Measurements from ENCODE around the gene CDK19. TPM values are rescaled to one million over a fixed set of nuclear protein-coding genes. Genes with fewer than 3 reads are reported as not detected.

Gene CDK19
- total RNA-seq, 2 donors from 2014 or later = 16.8 to 20.8 TPM

DNA sequence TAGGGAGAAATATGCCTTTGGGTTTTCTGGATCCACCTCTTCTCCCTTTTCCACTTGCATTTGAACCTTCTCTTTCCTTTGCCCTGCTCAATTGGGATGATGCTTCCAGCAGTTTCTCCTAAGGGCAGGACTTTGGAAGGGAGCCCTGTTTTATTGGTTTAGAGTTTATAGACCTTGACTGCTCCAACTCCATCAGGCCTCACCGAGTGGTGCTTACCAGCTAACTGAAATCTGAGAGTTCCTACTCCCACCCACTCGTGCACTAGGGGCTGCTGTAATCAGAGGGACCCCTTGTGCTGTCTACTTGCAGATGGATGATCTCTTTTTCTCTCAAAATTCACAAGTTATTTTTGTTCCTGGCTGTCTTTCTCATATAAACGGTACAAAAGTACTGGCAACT, 217.5 kb downstream of the CDK19 start:
- H3K27ac ChIP-seq (ENCODE audit: low read depth, low read length) = no peak overlapping the region
- Mint-ChIP-seq H3K27ac (no peak overlapping the region), H3K36me3 (ENCODE audit: low read depth) (peaks cover 4% of the 10 kb centered on the region), H3K4me1 (peaks cover 11% of the 10 kb centered on the region), H3K9me3 (peaks cover 2% of the 10 kb centered on the region), H3K27me3 (ENCODE audit: insufficient read depth) (no peaks in the 10 kb centered on the region), H3K4me3 (no peak overlapping the region)
- DNase-seq = no peak
- H3K9ac ChIP-seq (ENCODE audit: extremely low read depth, low read length, poor library complexity, severe bottlenecking) = no peak overlapping the region
- no peaks in the 10 kb centered on the region for H3K36me3 ChIP-seq (ENCODE audit: control insufficient read depth, insufficient read depth, low read length)
- TF ChIP-seq CTCF (conservative IDR thresholded peaks at IDR 0.05) = no peak
- H3K27me3 ChIP-seq (ENCODE audit: control insufficient read depth, insufficient read depth, low read length, poor library complexity, severe bottlenecking) = no peaks in the 10 kb centered on the region
- WGBS, 2 experiments (ENCODE audit: insufficient coverage in 1 of 2, insufficient read length in 1 of 2) = 79 to 90% methylated on average over 2 to 3 of the region's 3 CpGs
- H3K4me1 ChIP-seq (ENCODE audit: control insufficient read depth, insufficient read depth, low read length) = no peaks in the 10 kb centered on the region
- no peak overlapping the region for H3K4me3 ChIP-seq (ENCODE audit: low read length)
- H3K9me3 ChIP-seq (ENCODE audit: control insufficient read depth, low read length) = peaks cover 4% of the 10 kb centered on the region

GRCh38 chr6:110596354-110596753, 218.9 kb downstream of the CDK19 start:
- peaks cover 4% of the 10 kb centered on the region for H3K9me3 ChIP-seq (ENCODE audit: control insufficient read depth, low read length)
- no peak overlapping the region for H3K4me3 Mint-ChIP-seq
- peaks cover 2% of the 10 kb centered on the region for H3K9me3 Mint-ChIP-seq
- H3K36me3 Mint-ChIP-seq (ENCODE audit: low read depth) = peaks cover 4% of the 10 kb centered on the region
- no peaks in the 10 kb centered on the region for H3K36me3 ChIP-seq (ENCODE audit: control insufficient read depth, insufficient read depth, low read length)
- no peaks in the 10 kb centered on the region for H3K4me1 ChIP-seq (ENCODE audit: control insufficient read depth, insufficient read depth, low read length)
- no peak overlapping the region for H3K27ac Mint-ChIP-seq
- no peak for DNase-seq
- H3K27ac ChIP-seq (ENCODE audit: low read depth, low read length) = no peak overlapping the region
- 78 to 82% methylated on average over 3 of the region's 3 CpGs for WGBS, 2 experiments (ENCODE audit: insufficient coverage in 1 of 2, insufficient read length in 1 of 2)
- peaks cover 13% of the 10 kb centered on the region for H3K4me1 Mint-ChIP-seq
- no peaks in the 10 kb centered on the region for H3K27me3 Mint-ChIP-seq (ENCODE audit: insufficient read depth)
- no peak overlapping the region for H3K4me3 ChIP-seq (ENCODE audit: low read length)
- H3K27me3 ChIP-seq (ENCODE audit: control insufficient read depth, insufficient read depth, low read length, poor library complexity, severe bottlenecking) = no peaks in the 10 kb centered on the region
- no peak for TF ChIP-seq CTCF (conservative IDR thresholded peaks at IDR 0.05)
- no peak overlapping the region for H3K9ac ChIP-seq (ENCODE audit: extremely low read depth, low read length, poor library complexity, severe bottlenecking)

DNA sequence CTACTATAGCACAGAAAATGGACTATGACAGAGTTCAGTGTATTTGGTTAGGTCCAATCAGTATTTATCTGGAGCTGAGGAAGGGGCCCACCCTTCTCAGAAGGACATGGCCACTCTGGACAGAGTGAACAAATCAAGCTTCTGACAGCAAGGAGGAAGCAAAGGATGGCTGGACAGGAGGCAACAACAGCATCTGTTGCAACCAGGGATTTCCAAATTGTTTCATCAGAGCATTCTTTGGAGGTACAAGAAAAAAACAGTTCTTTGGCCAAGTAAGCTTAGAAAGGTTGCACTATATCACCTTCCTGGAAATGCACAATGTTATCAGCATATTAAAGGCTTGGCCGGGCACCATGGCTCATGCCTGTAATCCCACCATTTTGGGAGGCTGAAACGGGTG, 220.2 kb downstream of the CDK19 start:
- DNase-seq = no peak
- Histone ChIP-seq H3K9ac (ENCODE audit: extremely low read depth, low read length, poor library complexity, severe bottlenecking) (no peak overlapping the region), H3K9me3 (ENCODE audit: control insufficient read depth, low read length) (peaks cover 4% of the 10 kb centered on the region), H3K27ac (ENCODE audit: low read depth, low read length) (no peak overlapping the region), H3K4me3 (ENCODE audit: low read length) (no peak overlapping the region), H3K27me3 (ENCODE audit: control insufficient read depth, insufficient read depth, low read length, poor library complexity, severe bottlenecking) (no peaks in the 10 kb centered on the region), H3K4me1 (ENCODE audit: control insufficient read depth, insufficient read depth, low read length) (no peaks in the 10 kb centered on the region), H3K36me3 (ENCODE audit: control insufficient read depth, insufficient read depth, low read length) (no peaks in the 10 kb centered on the region)
- Mint-ChIP-seq H3K27ac (no peak overlapping the region), H3K4me1 (peaks cover 13% of the 10 kb centered on the region), H3K9me3 (peaks cover 2% of the 10 kb centered on the region), H3K36me3 (ENCODE audit: low read depth) (peaks cover 4% of the 10 kb centered on the region), H3K4me3 (no peak overlapping the region), H3K27me3 (ENCODE audit: insufficient read depth) (no peaks in the 10 kb centered on the region)
- TF ChIP-seq CTCF (conservative IDR thresholded peaks at IDR 0.05) = no peak
- WGBS, 2 experiments (ENCODE audit: insufficient coverage in 1 of 2, insufficient read length in 1 of 2) = 91 to 94% methylated on average over 2 of the region's 2 CpGs
